ENCODE measurements around the gene AJAP1.

The AJAP1 gene

DNA sequence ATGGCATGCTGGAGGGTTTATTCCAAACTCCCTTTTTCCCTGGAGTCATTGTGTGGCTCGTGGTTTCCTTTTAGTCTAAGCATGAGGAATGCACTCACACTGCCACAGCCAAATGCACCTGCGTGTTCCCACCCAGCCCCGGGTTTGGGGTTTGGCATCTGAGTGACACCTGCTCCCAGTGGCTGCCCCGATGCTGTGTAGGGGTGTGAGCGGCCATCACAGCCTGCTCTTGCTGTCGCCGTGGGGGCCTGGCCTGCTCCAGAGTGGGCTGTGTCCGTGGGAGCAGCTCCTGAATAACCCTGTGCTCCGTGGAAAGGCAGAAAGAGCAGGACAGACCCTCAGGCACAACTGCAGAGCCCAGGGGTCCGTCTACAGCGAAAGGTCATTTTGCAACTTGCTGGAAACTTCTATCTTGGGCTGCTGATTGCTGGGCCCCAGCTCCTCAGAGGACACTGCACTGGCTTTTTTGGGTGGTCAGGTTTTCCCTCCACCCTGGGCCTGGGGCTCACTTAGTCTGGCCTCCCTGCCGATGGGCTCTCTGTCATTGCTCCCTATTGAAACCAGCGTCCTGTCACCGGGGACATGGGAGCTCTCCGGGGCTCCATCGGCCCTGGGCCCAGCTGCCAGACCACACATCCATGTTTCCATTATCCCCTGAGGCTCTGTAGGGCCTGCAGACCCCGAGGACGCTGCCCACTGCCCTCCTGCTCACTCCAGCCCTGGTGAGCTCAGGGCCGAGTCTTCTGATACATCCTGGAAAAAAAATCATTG lies 74.1 kb downstream of the AJAP1 start:
- TF ChIP-seq, protein P1, sequence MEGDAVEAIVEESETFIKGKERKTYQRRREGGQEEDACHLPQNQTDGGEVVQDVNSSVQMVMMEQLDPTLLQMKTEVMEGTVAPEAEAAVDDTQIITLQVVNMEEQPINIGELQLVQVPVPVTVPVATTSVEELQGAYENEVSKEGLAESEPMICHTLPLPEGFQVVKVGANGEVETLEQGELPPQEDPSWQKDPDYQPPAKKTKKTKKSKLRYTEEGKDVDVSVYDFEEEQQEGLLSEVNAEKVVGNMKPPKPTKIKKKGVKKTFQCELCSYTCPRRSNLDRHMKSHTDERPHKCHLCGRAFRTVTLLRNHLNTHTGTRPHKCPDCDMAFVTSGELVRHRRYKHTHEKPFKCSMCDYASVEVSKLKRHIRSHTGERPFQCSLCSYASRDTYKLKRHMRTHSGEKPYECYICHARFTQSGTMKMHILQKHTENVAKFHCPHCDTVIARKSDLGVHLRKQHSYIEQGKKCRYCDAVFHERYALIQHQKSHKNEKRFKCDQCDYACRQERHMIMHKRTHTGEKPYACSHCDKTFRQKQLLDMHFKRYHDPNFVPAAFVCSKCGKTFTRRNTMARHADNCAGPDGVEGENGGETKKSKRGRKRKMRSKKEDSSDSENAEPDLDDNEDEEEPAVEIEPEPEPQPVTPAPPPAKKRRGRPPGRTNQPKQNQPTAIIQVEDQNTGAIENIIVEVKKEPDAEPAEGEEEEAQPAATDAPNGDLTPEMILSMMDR (IDR thresholded peaks at IDR 0.05), result no peak
- intact Hi-C loops (cut with DNase I; ENCODE audit: low total_unique reads), result no loop called here
- no peak overlapping the region for H3K4me3 ChIP-seq
- no peaks in the 10 kb centered on the region for H3K9me3 ChIP-seq
- no peak for DNase-seq
- H3K27me3 ChIP-seq, result peaks cover 0 to 14% of the 10 kb centered on the region in 2 donors
- H3K4me1 ChIP-seq, result no peaks in the 10 kb centered on the region
- H3K36me3 ChIP-seq, result no peaks in the 10 kb centered on the region
- H3K27ac ChIP-seq, result no peak overlapping the region

DNA sequence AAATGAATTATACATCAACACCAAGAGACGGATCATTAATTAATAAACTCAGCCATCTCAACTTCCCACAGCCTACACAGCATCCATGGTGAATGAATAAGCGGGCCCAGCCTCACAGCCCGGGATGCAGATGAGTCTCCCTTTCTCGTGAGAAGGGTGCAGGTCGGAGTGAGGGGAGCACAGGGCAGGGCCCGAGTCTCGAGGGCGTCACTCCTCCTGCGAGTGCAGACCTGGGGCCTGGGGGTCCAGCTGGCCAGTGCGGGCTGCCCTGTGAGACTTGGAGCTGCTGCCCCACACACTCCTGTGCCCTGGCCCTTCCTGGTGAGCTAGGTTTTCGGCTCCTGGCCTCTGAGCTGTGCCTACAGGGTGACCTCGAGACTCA lies 74.7 kb downstream of the AJAP1 start:
- no peak overlapping the region for H3K27ac ChIP-seq
- intact Hi-C loops (cut with DNase I; ENCODE audit: low total_unique reads), result no loop called here
- no peaks in the 10 kb centered on the region for H3K9me3 ChIP-seq
- no peak for DNase-seq
- peaks cover 0 to 19% of the 10 kb centered on the region in 2 donors for H3K27me3 ChIP-seq
- no peak overlapping the region for H3K4me3 ChIP-seq
- H3K36me3 ChIP-seq, result no peaks in the 10 kb centered on the region
- TF ChIP-seq, protein P1 (IDR thresholded peaks at IDR 0.05), result no peak
- no peaks in the 10 kb centered on the region for H3K4me1 ChIP-seq

DNA sequence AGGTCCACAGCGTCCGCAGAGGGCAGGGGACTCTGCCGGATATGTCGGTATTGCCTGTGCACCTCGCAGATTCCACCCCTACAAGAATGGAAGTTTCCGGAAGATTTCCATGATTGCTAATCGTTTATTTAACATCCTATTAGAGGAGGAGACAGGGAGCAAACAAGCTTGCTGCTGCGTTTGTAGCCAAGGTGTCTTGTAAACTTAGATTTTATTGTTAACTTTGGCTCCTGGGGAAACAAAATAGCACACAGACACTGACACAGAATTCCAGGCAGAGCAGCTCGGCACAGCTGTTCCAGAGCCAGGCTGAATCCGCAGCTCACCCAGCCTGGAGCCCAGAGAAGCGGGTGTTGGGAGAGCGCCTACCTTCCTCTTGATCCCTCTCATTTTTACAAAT lies 75.7 kb downstream of the AJAP1 start:
- Histone ChIP-seq H3K9me3 (no peaks in the 10 kb centered on the region), H3K4me1 (no peaks in the 10 kb centered on the region), H3K4me3 (no peak overlapping the region), H3K36me3 (no peaks in the 10 kb centered on the region), H3K27ac (no peak overlapping the region), H3K27me3 (peaks cover 0 to 23% of the 10 kb centered on the region in 2 donors)
- intact Hi-C loops (cut with DNase I; ENCODE audit: low total_unique reads), result no loop called here
- TF ChIP-seq, protein P1 (IDR thresholded peaks at IDR 0.05), result no peak
- DNase-seq, result no peak

DNA sequence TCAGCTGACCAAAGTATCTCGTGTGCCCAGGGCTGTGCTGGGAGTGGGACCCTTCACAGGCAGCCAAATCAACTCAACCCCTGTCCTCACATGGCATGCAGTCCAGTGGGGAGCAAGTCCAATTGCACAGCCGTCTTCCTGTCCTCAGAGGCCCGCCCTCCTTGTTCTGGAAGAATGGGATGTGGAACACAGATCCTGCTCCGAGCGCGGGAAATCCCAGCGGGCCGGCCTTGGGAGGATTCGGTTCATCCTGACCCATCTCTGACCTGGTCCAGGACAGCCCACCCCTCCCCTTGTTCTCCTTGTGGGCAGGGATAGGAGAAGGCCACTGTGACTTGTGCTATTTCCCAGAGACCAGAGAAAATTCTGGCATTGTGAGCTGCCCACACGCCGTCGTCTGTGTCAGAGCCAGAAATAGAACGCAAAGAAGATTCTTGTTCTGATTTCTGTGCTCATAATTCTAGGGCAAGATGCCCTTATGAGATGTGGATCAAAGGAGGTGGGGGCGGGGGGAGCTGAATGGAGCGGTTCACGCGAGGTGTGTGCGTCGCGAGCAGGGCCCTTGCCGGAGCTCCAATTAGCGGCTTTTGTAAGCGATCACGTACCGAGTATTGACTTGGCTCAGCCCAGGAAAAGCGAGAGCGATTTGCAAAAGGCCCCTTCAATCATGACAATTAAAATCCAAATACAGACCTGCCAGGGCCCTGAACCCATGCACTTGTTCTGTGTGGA lies 79.2 kb downstream of the AJAP1 start:
- Histone ChIP-seq H3K9me3 (peaks cover 0 to 12% (median 0%) of the 10 kb centered on the region in 3 donors), H3K36me3 (no peaks in the 10 kb centered on the region)
- TF ChIP-seq, protein P1 (IDR thresholded peaks at IDR 0.05), result no peak

DNA sequence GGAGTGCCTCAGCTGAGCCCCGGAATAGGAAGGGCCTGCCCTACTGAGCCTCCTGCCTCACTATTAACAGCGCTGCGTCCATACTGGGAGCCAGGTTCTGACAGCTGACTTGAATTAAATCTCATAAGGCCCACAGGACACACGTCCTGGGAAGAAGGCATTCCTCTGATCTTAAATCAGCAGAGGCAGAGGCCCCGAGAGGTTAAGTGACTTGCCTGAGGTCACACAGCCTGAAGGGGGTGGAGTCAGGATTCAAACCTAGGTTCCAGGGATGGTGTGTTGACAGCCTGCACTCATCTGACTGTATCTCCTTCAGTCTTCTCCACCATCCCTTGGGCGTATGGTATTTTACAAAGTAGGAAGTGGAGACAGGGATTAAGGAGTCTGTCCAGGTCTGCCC lies 79.8 kb downstream of the AJAP1 start:
- Histone ChIP-seq H3K36me3 (no peaks in the 10 kb centered on the region), H3K27me3 (peaks cover 0 to 34% of the 10 kb centered on the region in 2 donors), H3K4me3 (no peak overlapping the region), H3K4me1 (no peaks in the 10 kb centered on the region), H3K9me3 (peaks cover 0 to 14% (median 0%) of the 10 kb centered on the region in 3 donors), H3K27ac (no peak overlapping the region)
- TF ChIP-seq, protein P1 (IDR thresholded peaks at IDR 0.05), result no peak
- DNase-seq, result no peak
- intact Hi-C loops (cut with DNase I; ENCODE audit: low total_unique reads), result no loop called here

More for the DNA sequence above, 79.2 kb downstream of the AJAP1 start:
- no peak overlapping the region for H3K4me3 ChIP-seq
- H3K27ac ChIP-seq, result no peak overlapping the region
- no peak for DNase-seq
- H3K4me1 ChIP-seq, result no peaks in the 10 kb centered on the region
- intact Hi-C loops (cut with DNase I; ENCODE audit: low total_unique reads), result no loop called here
- peaks cover 0 to 28% of the 10 kb centered on the region in 2 donors for H3K27me3 ChIP-seq
